GM12801 (cell line): Measurements from ENCODE around the gene RIPPLY2.

Source experiments
- TF ChIP-seq, protein P1 (sequence below): IDR thresholded peaks from one replicate; pipeline ENCODE4 v1.5.1; 2011; ENCODE audit warnings: control low read depth; ENCODE audit not compliant: insufficient read length; ENCODE audit errors: extremely low read depth

The RIPPLY2 gene

GRCh38 chr6:83875843-83876242 lies 22.7 kb downstream of the RIPPLY2 start:
- TF ChIP-seq, protein P1, sequence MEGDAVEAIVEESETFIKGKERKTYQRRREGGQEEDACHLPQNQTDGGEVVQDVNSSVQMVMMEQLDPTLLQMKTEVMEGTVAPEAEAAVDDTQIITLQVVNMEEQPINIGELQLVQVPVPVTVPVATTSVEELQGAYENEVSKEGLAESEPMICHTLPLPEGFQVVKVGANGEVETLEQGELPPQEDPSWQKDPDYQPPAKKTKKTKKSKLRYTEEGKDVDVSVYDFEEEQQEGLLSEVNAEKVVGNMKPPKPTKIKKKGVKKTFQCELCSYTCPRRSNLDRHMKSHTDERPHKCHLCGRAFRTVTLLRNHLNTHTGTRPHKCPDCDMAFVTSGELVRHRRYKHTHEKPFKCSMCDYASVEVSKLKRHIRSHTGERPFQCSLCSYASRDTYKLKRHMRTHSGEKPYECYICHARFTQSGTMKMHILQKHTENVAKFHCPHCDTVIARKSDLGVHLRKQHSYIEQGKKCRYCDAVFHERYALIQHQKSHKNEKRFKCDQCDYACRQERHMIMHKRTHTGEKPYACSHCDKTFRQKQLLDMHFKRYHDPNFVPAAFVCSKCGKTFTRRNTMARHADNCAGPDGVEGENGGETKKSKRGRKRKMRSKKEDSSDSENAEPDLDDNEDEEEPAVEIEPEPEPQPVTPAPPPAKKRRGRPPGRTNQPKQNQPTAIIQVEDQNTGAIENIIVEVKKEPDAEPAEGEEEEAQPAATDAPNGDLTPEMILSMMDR = no peak

DNA sequence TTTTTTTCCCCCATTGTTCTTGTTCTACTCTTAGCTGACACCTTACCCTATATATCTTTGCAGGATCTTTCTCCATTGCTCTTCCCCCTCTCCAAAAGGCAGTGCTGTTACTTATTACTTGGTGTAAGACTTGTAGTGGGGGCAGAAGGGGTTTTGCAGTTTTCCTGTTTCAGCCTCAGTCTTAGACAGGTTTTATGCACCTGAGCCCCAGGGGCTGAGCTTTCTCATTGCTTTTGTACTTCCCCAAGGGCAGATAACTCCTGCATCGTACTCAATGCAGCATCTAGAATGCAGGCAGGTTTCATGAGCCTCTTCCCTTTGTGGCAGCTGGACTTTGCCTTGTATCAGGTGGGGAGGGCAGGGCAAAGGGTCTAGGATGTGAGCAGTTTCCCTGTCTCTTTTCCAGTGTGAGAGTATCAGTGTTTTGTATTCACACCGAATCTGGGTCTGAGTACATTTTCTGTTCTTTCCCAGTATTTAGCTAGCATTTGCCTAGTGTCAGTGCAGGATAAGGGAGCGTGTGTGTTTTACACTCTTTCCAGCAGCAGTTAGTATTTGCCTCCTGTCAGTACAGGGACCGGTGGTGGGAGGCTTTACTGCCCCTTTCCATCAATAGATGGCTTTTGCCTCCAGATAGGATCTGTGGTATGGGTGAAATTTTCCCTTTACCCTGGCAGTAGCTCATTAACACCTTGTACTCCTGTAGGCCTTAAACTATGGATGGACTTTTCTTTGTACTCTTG lies 25.9 kb downstream of the RIPPLY2 start:
- TF ChIP-seq, protein P1 = no peak

- TF ChIP-seq, protein P1 = no peak
These were observed 26.6 kb downstream of the RIPPLY2 start for GRCh38 chr6:83879746-83880145.

- TF ChIP-seq, protein P1 = no peak
These were observed 30.1 kb downstream of the RIPPLY2 start for GRCh38 chr6:83883240-83883639.

DNA sequence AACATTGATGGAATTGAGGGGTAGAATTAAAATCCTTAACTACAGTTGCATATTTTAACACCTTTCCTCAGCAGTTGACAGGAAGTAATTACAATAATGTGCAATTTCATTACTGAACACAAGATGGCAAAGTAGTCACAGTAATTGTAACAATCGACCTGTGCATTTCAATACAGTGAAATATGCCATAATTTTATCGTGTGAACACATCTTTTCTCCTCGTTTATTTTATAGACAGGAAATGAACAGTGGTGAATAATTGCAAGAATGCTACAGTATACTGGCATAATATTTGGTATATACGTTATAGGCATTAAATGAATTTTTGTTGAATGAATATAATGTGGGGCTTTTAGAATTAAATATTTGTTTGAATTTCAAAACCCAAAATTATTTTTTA lies 31.4 kb downstream of the RIPPLY2 start:
- TF ChIP-seq, protein P1 = no peak

DNA sequence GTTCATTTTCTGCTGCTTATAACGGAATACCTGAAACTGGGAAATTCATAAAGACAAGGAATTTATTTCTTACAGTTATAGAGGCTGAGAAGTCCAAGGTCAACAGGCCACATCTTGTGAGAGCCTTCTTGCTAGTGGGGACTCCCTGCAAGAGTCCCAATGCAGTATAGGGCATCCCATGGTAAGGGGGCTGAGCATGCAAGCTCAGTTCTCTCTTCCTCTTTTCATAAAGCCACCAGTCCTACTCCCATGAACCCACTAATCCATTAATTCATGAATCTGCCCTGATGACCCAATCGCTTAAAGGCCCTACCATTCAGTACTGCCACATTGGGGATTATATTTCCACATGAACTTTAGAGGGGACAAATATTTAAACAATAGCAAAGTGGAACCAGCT lies 32.8 kb downstream of the RIPPLY2 start:
- TF ChIP-seq, protein P1 = no peak

DNA sequence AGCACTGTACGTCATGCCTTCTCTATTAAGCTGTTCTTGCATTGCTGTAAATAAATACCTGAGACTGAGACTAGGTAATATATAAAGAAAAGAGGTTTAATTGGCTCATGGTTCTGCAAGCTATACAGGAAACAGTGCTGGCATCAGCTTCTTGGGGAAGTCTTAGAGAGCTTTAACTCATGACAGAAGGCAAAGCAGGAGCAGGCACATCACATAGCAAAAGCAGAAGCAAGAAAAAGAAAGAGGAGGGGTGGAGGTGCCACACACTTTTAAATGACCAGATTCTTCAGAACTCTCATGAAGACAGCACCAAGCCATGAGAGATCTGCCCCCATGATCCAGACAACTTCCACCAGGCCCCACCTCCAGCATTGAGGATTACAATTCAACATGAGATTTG lies 36.5 kb downstream of the RIPPLY2 start:
- TF ChIP-seq, protein P1 = no peak
